Measurements from ENCODE around the gene ACACA. TPM values are rescaled to one million over a fixed set of nuclear protein-coding genes. Genes with fewer than 3 reads are reported as not detected.

ACACA gene
- total and polyA plus RNA-seq, 2 donors from 2014 or later = 13.8 to 34.9 TPM

GRCh38 chr17:37432671-37433070 is 26.0 kb upstream of the ACACA start:
- Histone ChIP-seq H3K36me3 (ENCODE audit: control insufficient read depth in 2 of 3, insufficient read depth in 3 of 3, low read length in 3 of 3) (peaks cover 0 to 12% (median 5%) of the 10 kb centered on the region in 3 donors), H3K27me3 (ENCODE audit: control insufficient read depth, insufficient read depth, low read length) (no peaks in the 10 kb centered on the region), H3K4me1 (ENCODE audit: control insufficient read depth in 2 of 3, insufficient read depth in 2 of 3, low read depth in 1 of 3, low read length in 3 of 3) (no peaks in the 10 kb centered on the region), H3K9ac (ENCODE audit: low read length in 3 of 3) (no peak overlapping the region), H3K9me3 (ENCODE audit: control insufficient read depth in 2 of 3, insufficient read depth in 1 of 3, low read length in 3 of 3) (no peaks in the 10 kb centered on the region), H3K27ac (ENCODE audit: low read depth in 2 of 2, low read length in 2 of 2) (no peak overlapping the region), H3K4me3 (ENCODE audit: low read length in 3 of 3) (no peak overlapping the region)
- no peak for DNase-seq
- no peak for TF ChIP-seq CTCF (IDR thresholded peaks at IDR 0.05; ENCODE audit: borderline replicate concordance, extremely low read depth, insufficient read depth)
- FAIRE-seq = no peak
- intact Hi-C loops (cut with DNase I) = no loop called here

- DNase-seq = no peak
- no peak for FAIRE-seq
- intact Hi-C loops (cut with DNase I) = no loop called here
- no peak for TF ChIP-seq CTCF (IDR thresholded peaks at IDR 0.05; ENCODE audit: borderline replicate concordance, extremely low read depth, insufficient read depth)
- peaks cover 0 to 33% (median 11%) of the 10 kb centered on the region in 3 donors for H3K36me3 ChIP-seq (ENCODE audit: control insufficient read depth in 2 of 3, insufficient read depth in 3 of 3, low read length in 3 of 3)
- H3K4me3 ChIP-seq (ENCODE audit: low read length in 3 of 3) = no peak overlapping the region
- no peak overlapping the region for H3K9ac ChIP-seq (ENCODE audit: low read length in 3 of 3)
- H3K27me3 ChIP-seq (ENCODE audit: control insufficient read depth, insufficient read depth, low read length) = no peaks in the 10 kb centered on the region
- H3K4me1 ChIP-seq (ENCODE audit: control insufficient read depth in 2 of 3, insufficient read depth in 2 of 3, low read depth in 1 of 3, low read length in 3 of 3) = no peaks in the 10 kb centered on the region
- no peak overlapping the region for H3K27ac ChIP-seq (ENCODE audit: low read depth in 2 of 2, low read length in 2 of 2)
- H3K9me3 ChIP-seq (ENCODE audit: control insufficient read depth in 2 of 3, insufficient read depth in 1 of 3, low read length in 3 of 3) = no peaks in the 10 kb centered on the region
Measured at GRCh38 chr17:37430051-37430627, 23.5 kb upstream of the ACACA start.

- no peak for FAIRE-seq
- H3K27me3 ChIP-seq (ENCODE audit: control insufficient read depth, insufficient read depth, low read length) = no peaks in the 10 kb centered on the region
- no peak for TF ChIP-seq CTCF (IDR thresholded peaks at IDR 0.05; ENCODE audit: borderline replicate concordance, extremely low read depth, insufficient read depth)
- H3K27ac ChIP-seq (ENCODE audit: low read depth in 2 of 2, low read length in 2 of 2) = no peak overlapping the region
- H3K4me3 ChIP-seq (ENCODE audit: low read length in 3 of 3) = no peak overlapping the region
- no peaks in the 10 kb centered on the region for H3K4me1 ChIP-seq (ENCODE audit: control insufficient read depth in 2 of 3, insufficient read depth in 2 of 3, low read depth in 1 of 3, low read length in 3 of 3)
- no peaks in the 10 kb centered on the region for H3K9me3 ChIP-seq (ENCODE audit: control insufficient read depth in 2 of 3, insufficient read depth in 1 of 3, low read length in 3 of 3)
- no peak for DNase-seq
- intact Hi-C loops (cut with DNase I) = no loop called here
- no peak overlapping the region for H3K9ac ChIP-seq (ENCODE audit: low read length in 3 of 3)
- H3K36me3 ChIP-seq (ENCODE audit: control insufficient read depth in 2 of 3, insufficient read depth in 3 of 3, low read length in 3 of 3) = peaks cover 0 to 36% (median 11%) of the 10 kb centered on the region in 3 donors
Measured at GRCh38 chr17:37429453-37429852, 22.8 kb upstream of the ACACA start.

GRCh38 chr17:37429039-37429438 is 22.4 kb upstream of the ACACA start:
- Histone ChIP-seq H3K9ac (ENCODE audit: low read length in 3 of 3) (no peak overlapping the region), H3K36me3 (ENCODE audit: control insufficient read depth in 2 of 3, insufficient read depth in 3 of 3, low read length in 3 of 3) (peaks cover 0 to 36% (median 9%) of the 10 kb centered on the region in 3 donors), H3K4me3 (ENCODE audit: low read length in 3 of 3) (no peak overlapping the region), H3K4me1 (ENCODE audit: control insufficient read depth in 2 of 3, insufficient read depth in 2 of 3, low read depth in 1 of 3, low read length in 3 of 3) (no peaks in the 10 kb centered on the region), H3K27ac (ENCODE audit: low read depth in 2 of 2, low read length in 2 of 2) (no peak overlapping the region), H3K9me3 (ENCODE audit: control insufficient read depth in 2 of 3, insufficient read depth in 1 of 3, low read length in 3 of 3) (no peaks in the 10 kb centered on the region), H3K27me3 (ENCODE audit: control insufficient read depth, insufficient read depth, low read length) (no peaks in the 10 kb centered on the region)
- FAIRE-seq = no peak
- intact Hi-C loops (cut with DNase I) = no loop called here
- DNase-seq = no peak
- no peak for TF ChIP-seq CTCF (IDR thresholded peaks at IDR 0.05; ENCODE audit: borderline replicate concordance, extremely low read depth, insufficient read depth)

All from kidney (tissue), 14 donors.